Activated CD4-positive, alpha-beta memory T cell treated with anti-CD3 and anti-CD28 coated beads for 36 hours (primary cell): Measurements from ENCODE around the gene ZNF202. TPM values are rescaled to one million over a fixed set of nuclear protein-coding genes. Genes with fewer than 3 reads are reported as not detected.

Experiments used
- CTCF ChIA-PET: fragments of 350-600 bp; sonication (Branson Sonifier 250); formaldehyde crosslinking; loops from one replicate; lab custom pipeline; 2021; ENCODE audit warnings: antibody characterized with exemption, inconsistent platforms; lab: Charles Lee
- POLR2A ChIA-PET: fragments of 350-600 bp; sonication (Branson Sonifier 250); formaldehyde crosslinking; loops from one replicate; lab custom pipeline; 2021; ENCODE audit warnings: antibody characterized with exemption; lab: Charles Lee
- DNase-seq: peaks from one replicate; pipeline ENCODE4 v3.0.0-alpha.2; 2020
- H3K27ac Mint-ChIP-seq: one replicate; pipeline ENCODE4 v1.8.0; 2021; ENCODE audit warnings: mixed read lengths
- H3K27me3 Mint-ChIP-seq: one replicate; pipeline ENCODE4 v1.8.0; 2021; ENCODE audit warnings: mixed read lengths
- H3K36me3 Mint-ChIP-seq: one replicate; pipeline ENCODE4 v1.8.0; 2021; ENCODE audit warnings: mixed read lengths
- H3K4me1 Mint-ChIP-seq: one replicate; pipeline ENCODE4 v1.8.0; 2021; ENCODE audit warnings: low read depth, mixed read lengths
- H3K4me3 Mint-ChIP-seq: one replicate; pipeline ENCODE4 v1.8.0; 2021; ENCODE audit warnings: mild to moderate bottlenecking, mixed read lengths
- H3K9me3 Mint-ChIP-seq: one replicate; pipeline ENCODE4 v1.8.0; 2021; ENCODE audit warnings: mixed read lengths
- intact Hi-C: fragments of 100-400 bp; cut with micrococcal nuclease; formaldehyde crosslinking; loops from one replicate; pipeline ENCODE4 v1.15.1; 2023
- total RNA-seq, 2 experiments: library from RNA; stranded (reverse); gene quantifications; one replicate each; pipeline ENCODE4 v1.2.3, GENCODE V29; 2021

ZNF202 gene
- total RNA-seq, 2 experiments from 2014 or later = 7.8 to 7.9 TPM

GRCh38 chr11:123700772-123701171 is 40.7 kb downstream of the ZNF202 start:
- Mint-ChIP-seq H3K27ac (no peak overlapping the region), H3K4me3 (no peak overlapping the region), H3K36me3 (no peaks in the 10 kb centered on the region), H3K4me1 (no peaks in the 10 kb centered on the region), H3K27me3 (peaks cover 7% of the 10 kb centered on the region), H3K9me3 (no peaks in the 10 kb centered on the region)
- DNase-seq = no peak
- intact Hi-C loops = no loop called here
- ChIA-PET POLR2A (no interaction called here), CTCF (interaction anchor here (6.5 kb wide), 1 partner anchor 10 kb away, joined by 35 read pairs; no protein-coding TSS in a partner anchor)

DNA sequence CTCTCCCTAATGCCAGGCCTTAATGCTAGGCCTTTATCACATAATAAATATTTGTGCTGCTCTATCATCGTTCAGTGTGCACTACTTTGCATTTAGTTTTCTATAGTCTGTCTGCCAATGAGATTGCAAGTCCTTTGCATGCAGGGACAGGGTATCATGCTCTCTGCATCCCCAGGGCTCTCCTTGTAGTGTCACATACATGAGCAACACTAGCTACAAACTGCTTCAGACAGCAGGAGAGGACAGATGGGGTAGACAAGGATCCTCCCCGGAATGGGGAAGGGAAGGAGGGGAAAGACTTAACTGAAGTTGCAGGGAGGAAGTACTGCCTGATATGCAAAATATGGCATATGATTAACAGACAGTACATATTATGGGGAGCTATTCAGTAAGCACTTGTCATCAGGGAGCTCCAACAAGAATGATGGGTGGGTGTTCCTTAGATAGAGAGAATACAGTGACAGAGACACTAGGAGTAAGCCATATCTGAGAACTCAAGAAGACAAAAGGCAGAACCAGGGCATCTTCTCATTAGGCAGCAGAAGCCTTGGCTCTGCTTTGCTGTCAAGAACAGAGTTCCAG is 42.8 kb downstream of the ZNF202 start:
- ChIA-PET CTCF (interaction anchor here (2.2 to 6.5 kb wide), 2 partner anchors 8 to 12 kb away, joined by 10 to 35 read pairs; no protein-coding TSS in a partner anchor), POLR2A (no interaction called here)
- H3K27ac Mint-ChIP-seq = no peak overlapping the region
- no peak overlapping the region for H3K4me3 Mint-ChIP-seq
- peaks cover 16% of the 10 kb centered on the region for H3K27me3 Mint-ChIP-seq
- intact Hi-C loops = no loop called here
- H3K36me3 Mint-ChIP-seq = no peaks in the 10 kb centered on the region
- H3K4me1 Mint-ChIP-seq = no peaks in the 10 kb centered on the region
- H3K9me3 Mint-ChIP-seq = no peaks in the 10 kb centered on the region
- DNase-seq = no peak

GRCh38 chr11:123696183-123696582 is 45.3 kb downstream of the ZNF202 start:
- CTCF ChIA-PET = no interaction called here
- peaks cover 16% of the 10 kb centered on the region for H3K27me3 Mint-ChIP-seq
- intact Hi-C loops = no loop called here
- H3K9me3 Mint-ChIP-seq = no peaks in the 10 kb centered on the region
- no peaks in the 10 kb centered on the region for H3K36me3 Mint-ChIP-seq
- no peak for DNase-seq
- H3K4me1 Mint-ChIP-seq = no peaks in the 10 kb centered on the region
- H3K4me3 Mint-ChIP-seq = no peak overlapping the region
- H3K27ac Mint-ChIP-seq = no peak overlapping the region
- POLR2A ChIA-PET = no interaction called here

- H3K4me1 Mint-ChIP-seq = no peaks in the 10 kb centered on the region
- CTCF ChIA-PET = no interaction called here
- POLR2A ChIA-PET = no interaction called here
Measured at GRCh38 chr11:123695231-123695630, 46.2 kb downstream of the ZNF202 start.

GRCh38 chr11:123694551-123694950 is 46.9 kb downstream of the ZNF202 start:
- POLR2A ChIA-PET = no interaction called here
- intact Hi-C loops = no loop called here
- CTCF ChIA-PET = interaction anchor here (1.6 kb wide), 1 partner anchor 13 kb away, joined by 6 read pairs; no protein-coding TSS in a partner anchor
- Mint-ChIP-seq H3K27me3 (peaks cover 16% of the 10 kb centered on the region), H3K4me3 (no peak overlapping the region), H3K36me3 (no peaks in the 10 kb centered on the region), H3K4me1 (no peaks in the 10 kb centered on the region), H3K27ac (no peak overlapping the region), H3K9me3 (no peaks in the 10 kb centered on the region)
- no peak for DNase-seq

More at GRCh38 chr11:123695231-123695630, 46.2 kb downstream of the ZNF202 start:
- no peak for DNase-seq
- H3K4me3 Mint-ChIP-seq = no peak overlapping the region
- H3K9me3 Mint-ChIP-seq = no peaks in the 10 kb centered on the region
- peaks cover 16% of the 10 kb centered on the region for H3K27me3 Mint-ChIP-seq
- intact Hi-C loops = no loop called here
- no peak overlapping the region for H3K27ac Mint-ChIP-seq
- no peaks in the 10 kb centered on the region for H3K36me3 Mint-ChIP-seq

- H3K4me3 Mint-ChIP-seq = no peak overlapping the region
- ChIA-PET CTCF (interaction anchor here (0.8 to 1.6 kb wide), 3 partner anchors 15 to 112 kb away, joined by 3 to 6 read pairs (median 3); no protein-coding TSS in a partner anchor), POLR2A (no interaction called here)
- H3K9me3 Mint-ChIP-seq = no peaks in the 10 kb centered on the region
- no peak for DNase-seq
- intact Hi-C loops = no loop called here
- no peaks in the 10 kb centered on the region for H3K4me1 Mint-ChIP-seq
- H3K36me3 Mint-ChIP-seq = no peaks in the 10 kb centered on the region
- H3K27ac Mint-ChIP-seq = no peak overlapping the region
- peaks cover 20% of the 10 kb centered on the region for H3K27me3 Mint-ChIP-seq
Measured at GRCh38 chr11:123692961-123693360, 48.5 kb downstream of the ZNF202 start.

DNA sequence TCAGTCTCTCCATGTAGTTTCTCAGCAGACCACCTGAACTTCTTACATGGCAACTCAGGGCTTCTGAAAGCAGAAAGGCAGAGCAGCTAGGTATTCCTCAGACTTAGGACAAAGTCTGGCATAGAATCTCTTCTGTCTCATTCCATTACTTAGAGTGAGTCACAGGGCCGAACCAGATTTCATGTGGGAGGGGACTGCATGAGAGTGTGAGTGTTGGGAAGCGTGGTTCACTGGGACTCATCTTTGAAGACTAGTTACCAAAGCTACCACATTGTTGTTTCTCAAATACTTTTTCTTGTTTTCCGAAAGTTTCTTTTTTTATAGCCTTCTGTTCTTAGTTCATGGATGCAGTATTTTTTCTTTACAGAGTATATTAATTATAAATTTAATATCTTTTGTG is 51.0 kb downstream of the ZNF202 start:
- CTCF ChIA-PET = interaction anchor here (0.8 kb wide), 1 partner anchor 19 kb away, joined by 3 read pairs; no protein-coding TSS in a partner anchor
- DNase-seq = peak; percentile 29

GRCh38 chr11:123684601-123685000 is 56.9 kb downstream of the ZNF202 start:
- POLR2A ChIA-PET = no interaction called here
- Mint-ChIP-seq H3K27ac (no peak overlapping the region), H3K4me1 (peaks cover 6% of the 10 kb centered on the region), H3K4me3 (no peak overlapping the region), H3K9me3 (no peaks in the 10 kb centered on the region), H3K36me3 (no peaks in the 10 kb centered on the region), H3K27me3 (peaks cover 6% of the 10 kb centered on the region)
- DNase-seq = no peak
- CTCF ChIA-PET = interaction anchor here (2.1 kb wide), 1 partner anchor 27 kb away, joined by 7 read pairs; no protein-coding TSS in a partner anchor
- intact Hi-C loops = no loop called here

More for the DNA sequence above, 51.0 kb downstream of the ZNF202 start:
- no peaks in the 10 kb centered on the region for H3K4me1 Mint-ChIP-seq
- no peak overlapping the region for H3K4me3 Mint-ChIP-seq
- intact Hi-C loops = loop anchor here (1.0 kb wide), 1 partner anchor 9 kb away; no protein-coding TSS in a partner anchor
- H3K9me3 Mint-ChIP-seq = no peaks in the 10 kb centered on the region
- H3K27ac Mint-ChIP-seq = no peak overlapping the region
- POLR2A ChIA-PET = no interaction called here
- H3K36me3 Mint-ChIP-seq = no peaks in the 10 kb centered on the region
- H3K27me3 Mint-ChIP-seq = peaks cover 17% of the 10 kb centered on the region

DNA sequence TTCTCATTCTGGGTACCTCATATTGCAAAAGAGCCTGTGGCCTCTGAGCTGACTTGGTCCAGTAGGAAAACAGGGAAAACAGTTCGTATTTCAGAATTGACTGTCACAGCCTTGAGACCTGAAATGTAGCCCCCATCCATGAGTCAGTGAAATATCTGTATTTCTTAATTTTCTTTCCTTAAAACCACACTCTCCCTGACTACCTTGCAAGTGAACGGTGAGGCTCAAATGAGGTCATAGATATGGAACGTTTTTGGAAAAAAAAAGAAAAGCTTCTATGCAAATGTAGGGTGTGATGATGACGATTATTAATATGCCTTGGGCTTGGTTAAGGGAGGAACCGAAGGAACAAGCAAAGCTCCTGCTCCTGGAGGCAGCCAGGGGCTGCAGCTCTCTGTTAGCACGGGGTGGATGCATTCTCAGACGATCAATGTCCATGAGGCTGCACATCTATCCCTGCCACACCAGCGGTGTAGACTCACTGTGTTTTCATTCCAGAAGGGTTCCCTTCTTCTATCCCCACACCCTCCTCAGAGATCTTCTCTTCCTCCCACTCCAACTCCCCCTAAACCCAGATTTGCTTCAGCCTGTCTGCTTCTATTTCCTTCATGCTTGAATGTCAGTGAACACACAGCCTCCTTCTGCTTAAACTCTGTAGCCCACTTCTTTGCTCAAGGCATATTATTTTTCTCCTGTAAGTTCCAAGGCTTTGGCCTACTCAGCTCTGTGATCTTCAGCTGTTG is 57.9 kb downstream of the ZNF202 start:
- DNase-seq = no peak
- H3K27ac Mint-ChIP-seq = no peak overlapping the region
- H3K4me1 Mint-ChIP-seq = peaks cover 6% of the 10 kb centered on the region
- intact Hi-C loops = no loop called here
- H3K9me3 Mint-ChIP-seq = no peaks in the 10 kb centered on the region
- H3K36me3 Mint-ChIP-seq = no peaks in the 10 kb centered on the region
- POLR2A ChIA-PET = no interaction called here
- no peak overlapping the region for H3K4me3 Mint-ChIP-seq
- CTCF ChIA-PET = no interaction called here
- peaks cover 10% of the 10 kb centered on the region for H3K27me3 Mint-ChIP-seq

- H3K4me3 Mint-ChIP-seq = no peak overlapping the region
- H3K4me1 Mint-ChIP-seq = peaks cover 6% of the 10 kb centered on the region
- peaks cover 7% of the 10 kb centered on the region for H3K27me3 Mint-ChIP-seq
- H3K9me3 Mint-ChIP-seq = no peaks in the 10 kb centered on the region
- DNase-seq = no peak
- POLR2A ChIA-PET = no interaction called here
- H3K27ac Mint-ChIP-seq = no peak overlapping the region
- no peaks in the 10 kb centered on the region for H3K36me3 Mint-ChIP-seq
- CTCF ChIA-PET = no interaction called here
- intact Hi-C loops = no loop called here
Measured at GRCh38 chr11:123682696-123683410, 58.6 kb downstream of the ZNF202 start.

- POLR2A ChIA-PET = no interaction called here
- CTCF ChIA-PET = interaction anchor here (0.9 to 1.5 kb wide), 2 partner anchors 26 to 30 kb away, joined by 3 to 10 read pairs; no protein-coding TSS in a partner anchor
- Mint-ChIP-seq H3K4me1 (peaks cover 6% of the 10 kb centered on the region), H3K9me3 (no peaks in the 10 kb centered on the region), H3K36me3 (no peaks in the 10 kb centered on the region), H3K4me3 (no peak overlapping the region), H3K27ac (peak overlapping the region; percentile 10), H3K27me3 (peaks cover 6% of the 10 kb centered on the region)
- DNase-seq = no peak
- intact Hi-C loops = loop anchor here (1.0 kb wide), 1 partner anchor 9 kb away; no protein-coding TSS in a partner anchor
Measured at GRCh38 chr11:123681030-123681429, 60.4 kb downstream of the ZNF202 start.

DNA sequence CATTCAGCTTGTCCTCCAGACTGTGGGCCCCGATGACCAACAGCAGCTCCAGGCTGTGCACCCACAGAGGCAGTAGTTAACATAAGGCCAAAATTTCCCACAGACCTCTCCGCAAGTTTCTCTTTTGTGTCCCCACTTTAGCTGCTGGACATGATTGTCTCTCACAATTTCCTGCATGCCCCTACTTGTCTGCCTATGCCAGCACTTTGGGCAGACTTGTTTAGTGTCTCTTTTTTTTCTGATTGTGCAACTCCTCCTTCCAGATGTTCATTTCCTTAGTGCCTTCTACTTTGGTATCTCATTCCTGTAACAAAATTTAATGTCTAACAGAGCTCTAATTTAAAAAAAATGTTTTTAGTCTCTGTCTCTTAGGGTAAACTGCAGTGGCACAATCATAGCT is 63.2 kb downstream of the ZNF202 start:
- ChIA-PET CTCF (no interaction called here), POLR2A (no interaction called here)
- no peaks in the 10 kb centered on the region for H3K36me3 Mint-ChIP-seq
- no peak overlapping the region for H3K4me3 Mint-ChIP-seq
- intact Hi-C loops = no loop called here
- no peak for DNase-seq
- H3K9me3 Mint-ChIP-seq = no peaks in the 10 kb centered on the region
- peaks cover 6% of the 10 kb centered on the region for H3K27me3 Mint-ChIP-seq
- no peak overlapping the region for H3K27ac Mint-ChIP-seq
- H3K4me1 Mint-ChIP-seq = peaks cover 6% of the 10 kb centered on the region
